ENCODE measurements around the gene RBMS3.

DNA sequence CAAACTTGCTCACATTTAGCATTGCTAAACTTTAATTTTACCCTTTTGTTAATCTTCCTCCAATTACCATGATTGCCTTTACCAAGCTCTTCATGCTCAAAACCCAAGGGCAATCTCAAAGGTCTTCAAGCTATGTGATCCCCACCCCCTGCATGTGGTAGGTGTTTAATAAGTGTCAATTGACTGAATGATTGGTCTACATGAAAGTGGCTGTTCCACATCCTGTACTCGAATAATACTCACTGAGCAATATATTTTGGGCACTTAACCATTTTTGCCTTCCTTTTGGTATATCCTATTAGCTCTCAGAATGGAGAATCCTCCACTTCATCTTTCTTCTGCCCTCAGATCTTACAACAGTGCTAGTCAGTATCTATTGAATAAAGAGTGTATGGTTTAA lies 17.1 kb downstream of the RBMS3 start:
- TF ChIP-seq, protein P1, sequence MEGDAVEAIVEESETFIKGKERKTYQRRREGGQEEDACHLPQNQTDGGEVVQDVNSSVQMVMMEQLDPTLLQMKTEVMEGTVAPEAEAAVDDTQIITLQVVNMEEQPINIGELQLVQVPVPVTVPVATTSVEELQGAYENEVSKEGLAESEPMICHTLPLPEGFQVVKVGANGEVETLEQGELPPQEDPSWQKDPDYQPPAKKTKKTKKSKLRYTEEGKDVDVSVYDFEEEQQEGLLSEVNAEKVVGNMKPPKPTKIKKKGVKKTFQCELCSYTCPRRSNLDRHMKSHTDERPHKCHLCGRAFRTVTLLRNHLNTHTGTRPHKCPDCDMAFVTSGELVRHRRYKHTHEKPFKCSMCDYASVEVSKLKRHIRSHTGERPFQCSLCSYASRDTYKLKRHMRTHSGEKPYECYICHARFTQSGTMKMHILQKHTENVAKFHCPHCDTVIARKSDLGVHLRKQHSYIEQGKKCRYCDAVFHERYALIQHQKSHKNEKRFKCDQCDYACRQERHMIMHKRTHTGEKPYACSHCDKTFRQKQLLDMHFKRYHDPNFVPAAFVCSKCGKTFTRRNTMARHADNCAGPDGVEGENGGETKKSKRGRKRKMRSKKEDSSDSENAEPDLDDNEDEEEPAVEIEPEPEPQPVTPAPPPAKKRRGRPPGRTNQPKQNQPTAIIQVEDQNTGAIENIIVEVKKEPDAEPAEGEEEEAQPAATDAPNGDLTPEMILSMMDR (IDR thresholded peaks at IDR 0.05), result no peak
- no peak for TF ChIP-seq POLR2A (IDR thresholded peaks at IDR 0.05)
